ENCODE measurements around the gene EHBP1.

DNA sequence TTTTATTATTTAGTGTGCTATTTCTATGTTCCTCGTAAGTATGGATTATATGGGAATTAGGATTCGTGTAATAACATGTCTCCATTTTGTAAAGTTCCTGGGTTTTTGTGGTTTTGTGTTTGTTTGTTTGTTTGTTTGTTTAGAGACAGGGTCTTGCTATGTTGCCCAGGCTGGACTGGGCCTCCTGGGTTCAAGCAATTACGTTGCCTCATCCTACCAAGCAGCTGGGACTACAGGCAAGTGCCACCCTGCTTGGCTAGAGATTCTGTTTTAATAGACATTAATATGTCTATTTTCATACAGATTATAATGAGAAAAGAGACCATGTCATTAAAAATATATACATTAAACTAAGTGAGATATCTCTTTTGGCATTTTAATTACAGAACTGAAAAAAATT is 309.9 kb downstream of the EHBP1 start:
- TF ChIP-seq, protein P1, sequence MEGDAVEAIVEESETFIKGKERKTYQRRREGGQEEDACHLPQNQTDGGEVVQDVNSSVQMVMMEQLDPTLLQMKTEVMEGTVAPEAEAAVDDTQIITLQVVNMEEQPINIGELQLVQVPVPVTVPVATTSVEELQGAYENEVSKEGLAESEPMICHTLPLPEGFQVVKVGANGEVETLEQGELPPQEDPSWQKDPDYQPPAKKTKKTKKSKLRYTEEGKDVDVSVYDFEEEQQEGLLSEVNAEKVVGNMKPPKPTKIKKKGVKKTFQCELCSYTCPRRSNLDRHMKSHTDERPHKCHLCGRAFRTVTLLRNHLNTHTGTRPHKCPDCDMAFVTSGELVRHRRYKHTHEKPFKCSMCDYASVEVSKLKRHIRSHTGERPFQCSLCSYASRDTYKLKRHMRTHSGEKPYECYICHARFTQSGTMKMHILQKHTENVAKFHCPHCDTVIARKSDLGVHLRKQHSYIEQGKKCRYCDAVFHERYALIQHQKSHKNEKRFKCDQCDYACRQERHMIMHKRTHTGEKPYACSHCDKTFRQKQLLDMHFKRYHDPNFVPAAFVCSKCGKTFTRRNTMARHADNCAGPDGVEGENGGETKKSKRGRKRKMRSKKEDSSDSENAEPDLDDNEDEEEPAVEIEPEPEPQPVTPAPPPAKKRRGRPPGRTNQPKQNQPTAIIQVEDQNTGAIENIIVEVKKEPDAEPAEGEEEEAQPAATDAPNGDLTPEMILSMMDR (IDR thresholded peaks at IDR 0.05), result no peak
- TF ChIP-seq POLR2A (IDR thresholded peaks at IDR 0.05), result no peak

Measured in uterus (tissue), 2 donors.